Measurements from ENCODE around the gene MESP1.

DNA sequence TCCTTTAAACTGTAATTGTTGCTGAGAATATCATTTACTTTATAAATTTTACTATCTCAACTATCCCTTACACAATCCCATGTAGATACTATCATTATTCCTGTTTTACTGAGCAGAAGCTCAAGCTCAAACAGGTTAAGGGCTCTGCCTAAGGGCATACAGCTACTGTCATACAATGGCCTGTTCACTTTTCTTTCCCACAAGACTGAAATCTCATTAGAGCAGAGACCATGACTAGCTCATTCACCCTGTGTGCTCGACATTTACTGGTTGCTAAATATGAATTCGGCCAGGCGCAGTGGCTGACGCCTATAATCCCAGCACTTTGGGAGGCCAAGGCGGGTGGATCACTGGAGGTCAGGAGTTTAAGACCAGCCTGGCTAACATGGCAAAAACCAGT is 23.4 kb upstream of the MESP1 start:
- TF ChIP-seq EZH2phosphoT487 (IDR thresholded peaks at IDR 0.05; ENCODE audit: borderline replicate concordance, low read length): no peak
- TF ChIP-seq, protein P1, sequence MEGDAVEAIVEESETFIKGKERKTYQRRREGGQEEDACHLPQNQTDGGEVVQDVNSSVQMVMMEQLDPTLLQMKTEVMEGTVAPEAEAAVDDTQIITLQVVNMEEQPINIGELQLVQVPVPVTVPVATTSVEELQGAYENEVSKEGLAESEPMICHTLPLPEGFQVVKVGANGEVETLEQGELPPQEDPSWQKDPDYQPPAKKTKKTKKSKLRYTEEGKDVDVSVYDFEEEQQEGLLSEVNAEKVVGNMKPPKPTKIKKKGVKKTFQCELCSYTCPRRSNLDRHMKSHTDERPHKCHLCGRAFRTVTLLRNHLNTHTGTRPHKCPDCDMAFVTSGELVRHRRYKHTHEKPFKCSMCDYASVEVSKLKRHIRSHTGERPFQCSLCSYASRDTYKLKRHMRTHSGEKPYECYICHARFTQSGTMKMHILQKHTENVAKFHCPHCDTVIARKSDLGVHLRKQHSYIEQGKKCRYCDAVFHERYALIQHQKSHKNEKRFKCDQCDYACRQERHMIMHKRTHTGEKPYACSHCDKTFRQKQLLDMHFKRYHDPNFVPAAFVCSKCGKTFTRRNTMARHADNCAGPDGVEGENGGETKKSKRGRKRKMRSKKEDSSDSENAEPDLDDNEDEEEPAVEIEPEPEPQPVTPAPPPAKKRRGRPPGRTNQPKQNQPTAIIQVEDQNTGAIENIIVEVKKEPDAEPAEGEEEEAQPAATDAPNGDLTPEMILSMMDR (IDR thresholded peaks at IDR 0.05; ENCODE audit: low read depth, low read length, poor library complexity, severe bottlenecking): no peak
